ENCODE data around the gene ECSIT.
"Not testable (repeated sequence)": the region's sequence is repeated elsewhere in the genome, so short reads cannot be mapped to it uniquely, and the experiment has no call there.

The ECSIT gene

GRCh38 chr19:11475343-11475742, 53.6 kb downstream of the ECSIT start:
- not testable (repeated sequence) for FAIRE-seq

- no peak for FAIRE-seq
Observed at GRCh38 chr19:11473725-11474124, 55.2 kb downstream of the ECSIT start.

GRCh38 chr19:11468266-11468845, 60.6 kb downstream of the ECSIT start:
- not testable (repeated sequence) for FAIRE-seq

DNA sequence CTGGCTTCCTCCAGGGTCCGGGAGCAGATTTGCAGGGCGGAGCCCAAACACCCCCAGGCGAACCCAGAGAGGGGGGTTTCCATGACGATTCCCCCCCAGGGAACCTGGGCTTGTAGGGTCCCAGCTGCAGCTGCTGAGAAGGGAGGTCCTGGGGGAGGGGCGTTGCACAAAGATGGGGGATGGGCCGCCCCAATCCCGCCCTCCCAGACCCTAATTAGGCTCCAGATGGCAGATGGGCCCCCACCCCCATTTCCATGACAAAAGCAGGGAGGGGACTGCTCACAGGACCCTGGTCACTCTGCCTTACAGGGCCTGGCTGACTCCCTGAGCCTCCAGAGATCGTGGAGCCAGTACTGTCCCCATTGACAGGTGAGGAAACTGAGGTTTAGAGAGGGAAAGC, 63.3 kb downstream of the ECSIT start:
- FAIRE-seq, result no peak

- FAIRE-seq, result no peak
Observed at GRCh38 chr19:11464333-11465265, 64.3 kb downstream of the ECSIT start.

- no peak for FAIRE-seq
Observed at GRCh38 chr19:11463391-11463790, 65.5 kb downstream of the ECSIT start.

GRCh38 chr19:11461453-11461852, 67.5 kb downstream of the ECSIT start:
- FAIRE-seq, result no peak

GRCh38 chr19:11460207-11460606, 68.7 kb downstream of the ECSIT start:
- FAIRE-seq, result no peak

GRCh38 chr19:11458912-11459311, 70.0 kb downstream of the ECSIT start:
- FAIRE-seq, result not testable (repeated sequence)

- no peak for FAIRE-seq
Observed at GRCh38 chr19:11458236-11458900, 70.6 kb downstream of the ECSIT start.

- FAIRE-seq, result no peak
Observed at GRCh38 chr19:11457831-11458230, 71.1 kb downstream of the ECSIT start.

- FAIRE-seq, result no peak
Observed at GRCh38 chr19:11457115-11457514, 71.8 kb downstream of the ECSIT start.

- FAIRE-seq, result no peak
Observed at GRCh38 chr19:11456659-11457058, 72.3 kb downstream of the ECSIT start.
